ENCODE data around the gene PGAP3.

The PGAP3 gene

GRCh38 chr17:39633570-39634183, 54.2 kb downstream of the PGAP3 start:
- TF ChIP-seq CTCF (IDR thresholded peaks at IDR 0.05; ENCODE audit: borderline replicate concordance, control extremely low read depth, extremely low read depth, insufficient read depth, missing control alignments): no peak
- DNase-seq (ENCODE audit: low spot score): no peak
- in situ Hi-C loops (cut with MboI; ENCODE audit: low sequenced_read_pairs, unreplicated experiment): loop anchor here (10.0 kb wide), 1 partner anchor 111 kb away; no protein-coding TSS in a partner anchor

- TF ChIP-seq CTCF (IDR thresholded peaks at IDR 0.05; ENCODE audit: borderline replicate concordance, control extremely low read depth, extremely low read depth, insufficient read depth, missing control alignments): no peak
- in situ Hi-C loops (cut with MboI; ENCODE audit: low sequenced_read_pairs, unreplicated experiment): loop anchor here (10.0 kb wide), 1 partner anchor 112 kb away; no protein-coding TSS in a partner anchor
- DNase-seq (ENCODE audit: low spot score): no peak
These were observed 55.5 kb downstream of the PGAP3 start for GRCh38 chr17:39632153-39632941.

- DNase-seq (ENCODE audit: low spot score): no peak
- no peak for TF ChIP-seq CTCF (IDR thresholded peaks at IDR 0.05; ENCODE audit: borderline replicate concordance, control extremely low read depth, extremely low read depth, insufficient read depth, missing control alignments)
- in situ Hi-C loops (cut with MboI; ENCODE audit: low sequenced_read_pairs, unreplicated experiment): loop anchor here (10.0 kb wide), 1 partner anchor 113 kb away; no protein-coding TSS in a partner anchor
These were observed 56.5 kb downstream of the PGAP3 start for GRCh38 chr17:39631403-39631802.

- in situ Hi-C loops (cut with MboI; ENCODE audit: low sequenced_read_pairs, unreplicated experiment): loop anchor here (10.0 kb wide), 1 partner anchor 115 kb away; no protein-coding TSS in a partner anchor
- no peak for TF ChIP-seq CTCF (IDR thresholded peaks at IDR 0.05; ENCODE audit: borderline replicate concordance, control extremely low read depth, extremely low read depth, insufficient read depth, missing control alignments)
- no peak for DNase-seq (ENCODE audit: low spot score)
These were observed 58.0 kb downstream of the PGAP3 start for GRCh38 chr17:39629898-39630297.

GRCh38 chr17:39629494-39629880, 58.4 kb downstream of the PGAP3 start:
- no peak for DNase-seq (ENCODE audit: low spot score)
- no peak for TF ChIP-seq CTCF (IDR thresholded peaks at IDR 0.05; ENCODE audit: borderline replicate concordance, control extremely low read depth, extremely low read depth, insufficient read depth, missing control alignments)
- in situ Hi-C loops (cut with MboI; ENCODE audit: low sequenced_read_pairs, unreplicated experiment): no loop called here

- no peak for TF ChIP-seq CTCF (IDR thresholded peaks at IDR 0.05; ENCODE audit: borderline replicate concordance, control extremely low read depth, extremely low read depth, insufficient read depth, missing control alignments)
- DNase-seq (ENCODE audit: low spot score): no peak
- in situ Hi-C loops (cut with MboI; ENCODE audit: low sequenced_read_pairs, unreplicated experiment): no loop called here
These were observed 59.0 kb downstream of the PGAP3 start for GRCh38 chr17:39628655-39629493.
